ENCODE results near the gene SWSAP1.
"Not testable (repeated sequence)": the region's sequence is repeated elsewhere in the genome, so short reads cannot be mapped to it uniquely, and the experiment has no call there.

The SWSAP1 gene, protein sequence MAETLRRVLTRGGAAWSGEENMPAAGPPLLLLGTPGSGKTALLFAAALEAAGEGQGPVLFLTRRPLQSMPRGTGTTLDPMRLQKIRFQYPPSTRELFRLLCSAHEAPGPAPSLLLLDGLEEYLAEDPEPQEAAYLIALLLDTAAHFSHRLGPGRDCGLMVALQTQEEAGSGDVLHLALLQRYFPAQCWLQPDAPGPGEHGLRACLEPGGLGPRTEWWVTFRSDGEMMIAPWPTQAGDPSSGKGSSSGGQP

DNA sequence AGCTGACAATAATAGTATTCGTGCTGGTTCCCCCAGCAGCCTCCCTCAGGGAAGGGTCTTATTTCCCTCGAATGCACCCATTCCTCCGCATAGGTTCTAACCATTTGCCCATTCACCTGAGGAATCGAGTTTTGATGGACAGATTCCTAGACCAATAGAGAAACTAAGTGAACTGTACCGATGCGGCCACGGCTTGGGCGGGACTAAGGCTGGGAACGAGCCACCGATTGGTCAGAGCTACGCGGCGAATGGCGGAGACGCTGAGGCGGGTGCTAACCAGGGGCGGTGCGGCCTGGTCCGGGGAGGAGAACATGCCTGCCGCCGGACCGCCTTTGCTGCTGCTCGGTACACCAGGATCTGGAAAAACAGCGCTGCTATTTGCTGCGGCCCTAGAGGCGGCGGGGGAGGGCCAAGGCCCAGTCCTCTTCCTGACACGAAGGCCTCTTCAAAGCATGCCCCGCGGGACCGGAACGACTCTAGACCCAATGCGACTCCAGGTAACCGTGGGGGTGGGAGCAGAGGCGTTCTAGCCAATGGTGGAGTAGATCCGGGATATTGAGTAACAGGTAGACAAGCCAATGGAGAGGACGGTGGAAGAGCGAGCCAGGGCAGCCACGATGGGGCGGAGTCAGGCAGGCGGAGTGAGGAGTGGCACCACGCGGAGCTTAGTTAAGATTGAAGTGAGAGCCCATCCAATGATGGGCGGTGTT is at the start of gene SWSAP1:
TSS of gene SWSAP1 (plus strand) at position 234 of the 710 bp plus-strand sequence. CDS start at position 249, 15 bp downstream.
- peak; percentile 100 for DNase-seq (ENCODE audit: low read depth, low spot score)

DNA sequence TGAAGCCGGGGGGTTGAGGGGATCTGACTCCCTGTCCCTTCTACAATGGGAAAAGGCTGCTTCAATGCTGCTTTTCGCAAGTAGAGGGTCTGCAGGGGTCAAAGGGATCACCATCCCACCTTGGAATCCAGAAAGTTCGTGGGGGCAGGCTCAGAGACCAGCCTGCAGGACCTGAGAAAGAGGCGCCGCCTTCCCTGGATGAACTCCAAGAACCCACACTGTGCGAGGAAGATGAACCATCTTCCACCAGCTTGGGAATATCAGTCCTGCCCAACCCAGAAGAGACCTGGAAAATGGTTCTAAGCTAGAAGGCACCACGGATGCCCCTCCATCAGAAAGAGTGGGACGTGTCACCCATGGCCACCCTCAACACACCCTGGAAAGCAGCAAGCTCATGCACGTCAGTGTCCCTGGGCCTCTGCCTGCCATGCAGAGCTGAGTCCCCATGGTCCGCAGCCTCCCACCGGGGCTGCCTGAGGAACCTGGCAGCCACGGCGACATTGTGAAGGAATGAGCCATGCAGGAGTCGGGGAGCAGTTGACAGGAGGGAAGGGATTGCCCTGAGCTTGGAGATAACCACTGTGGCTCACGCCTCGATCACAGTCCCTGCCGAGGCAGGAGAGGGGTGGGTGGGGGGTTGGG is 49.6 kb upstream of the SWSAP1 start:
- DNase-seq (ENCODE audit: low read depth, low spot score), result peak; percentile 16

GRCh38 chr19:11325544-11325943 is 48.9 kb upstream of the SWSAP1 start:
- DNase-seq (ENCODE audit: low read depth, low spot score), result no peak

DNA sequence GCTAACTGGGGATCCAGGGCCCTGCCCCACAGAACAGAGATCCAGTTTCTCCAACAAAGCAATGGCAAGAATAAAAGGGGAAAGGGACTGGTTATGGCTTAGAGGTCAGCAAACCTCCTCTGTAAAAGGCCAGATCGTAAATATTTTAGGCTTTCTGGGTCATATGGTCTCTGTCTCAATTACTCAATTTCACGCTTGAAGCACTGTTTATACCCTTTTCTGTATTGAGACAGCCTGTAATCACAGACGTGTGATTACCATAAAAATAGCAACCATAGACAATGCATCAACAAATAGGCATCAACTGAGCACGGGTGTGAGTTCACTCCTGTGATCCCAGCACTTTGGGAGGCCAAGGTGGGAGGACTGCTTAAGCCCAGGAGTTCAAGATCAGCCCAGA is 44.3 kb upstream of the SWSAP1 start:
- no peak for DNase-seq (ENCODE audit: low read depth, low spot score)

DNA sequence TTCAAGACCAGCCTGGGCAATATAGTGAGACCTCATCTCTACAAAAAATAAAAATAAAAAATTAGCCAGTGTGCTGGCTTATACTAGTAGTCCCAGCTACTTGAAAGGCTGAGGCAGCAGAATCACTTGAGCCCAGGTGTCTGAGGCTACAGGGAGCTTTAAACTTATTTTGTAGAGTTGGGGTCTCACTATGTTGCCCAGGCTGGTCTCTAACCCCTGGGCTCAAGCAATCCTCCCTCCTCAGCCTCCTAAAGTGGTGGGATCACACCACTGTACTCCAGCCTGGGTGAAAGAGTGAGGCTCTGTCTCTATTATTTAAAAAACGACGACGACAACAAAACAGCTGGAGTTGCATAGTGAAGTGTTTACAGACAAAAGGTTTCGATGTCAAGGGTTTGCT is 43.0 kb upstream of the SWSAP1 start:
- DNase-seq (ENCODE audit: low read depth, low spot score), result no peak

DNA sequence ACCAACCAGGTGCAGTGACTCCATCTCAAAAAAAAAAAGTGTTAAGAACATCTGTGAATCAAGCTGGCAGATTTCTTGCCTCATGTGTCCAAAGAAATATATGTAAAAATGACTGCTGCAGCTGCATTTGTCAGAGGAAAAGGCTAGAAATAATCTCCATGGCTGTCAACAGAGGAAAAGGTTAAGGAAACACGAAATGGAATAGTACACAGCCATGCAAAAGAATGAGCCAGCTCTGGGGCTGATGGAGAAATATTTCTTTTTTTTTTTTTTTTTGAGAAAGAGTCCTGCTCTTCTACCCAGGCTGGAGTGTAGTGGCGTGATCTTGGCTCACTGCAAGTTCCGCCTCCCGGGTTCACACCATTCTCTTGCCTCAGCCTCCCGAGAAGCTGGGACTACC is 41.6 kb upstream of the SWSAP1 start:
- no peak for DNase-seq (ENCODE audit: low read depth, low spot score)

GRCh38 chr19:11333838-11334237 is 40.6 kb upstream of the SWSAP1 start:
- peak; percentile 23 for DNase-seq (ENCODE audit: low read depth, low spot score)

- no peak for DNase-seq (ENCODE audit: low read depth, low spot score)
Observed at GRCh38 chr19:11335449-11336146, 38.9 kb upstream of the SWSAP1 start.

- no peak for DNase-seq (ENCODE audit: low read depth, low spot score)
Observed at GRCh38 chr19:11337080-11337479, 37.4 kb upstream of the SWSAP1 start.

GRCh38 chr19:11338121-11338520 is 36.3 kb upstream of the SWSAP1 start:
- no peak for DNase-seq (ENCODE audit: low read depth, low spot score)

- DNase-seq (ENCODE audit: low read depth, low spot score), result no peak
Observed at GRCh38 chr19:11338569-11339253, 35.8 kb upstream of the SWSAP1 start.

- peak; percentile 91 for DNase-seq (ENCODE audit: low read depth, low spot score)
Observed at GRCh38 chr19:11339254-11340098, 35.0 kb upstream of the SWSAP1 start, which contains the start of gene RAB3D. TSS of gene RAB3D (minus strand) at chr19:11339657. CDS start at chr19:11337399, 2,258 bp downstream.

DNA sequence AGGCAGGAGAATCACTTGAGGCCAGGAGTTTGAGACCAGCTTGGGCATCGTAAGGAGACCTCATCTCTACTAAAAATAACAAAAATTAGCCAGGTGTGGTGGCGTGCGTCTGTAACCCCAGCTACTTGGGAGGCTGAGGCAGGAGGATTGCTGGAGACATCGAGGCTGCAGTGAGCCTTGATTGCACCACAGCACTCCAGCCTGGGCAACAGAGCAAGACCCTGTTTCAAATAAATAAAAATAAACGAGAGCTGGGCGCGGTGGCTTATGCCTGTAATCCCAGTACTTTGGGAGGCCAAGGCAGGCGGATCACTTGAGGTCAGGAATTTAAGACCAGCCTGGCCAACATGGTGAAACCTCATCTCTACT is 34.4 kb upstream of the SWSAP1 start:
- not testable (repeated sequence) for DNase-seq (ENCODE audit: low read depth, low spot score)

DNA sequence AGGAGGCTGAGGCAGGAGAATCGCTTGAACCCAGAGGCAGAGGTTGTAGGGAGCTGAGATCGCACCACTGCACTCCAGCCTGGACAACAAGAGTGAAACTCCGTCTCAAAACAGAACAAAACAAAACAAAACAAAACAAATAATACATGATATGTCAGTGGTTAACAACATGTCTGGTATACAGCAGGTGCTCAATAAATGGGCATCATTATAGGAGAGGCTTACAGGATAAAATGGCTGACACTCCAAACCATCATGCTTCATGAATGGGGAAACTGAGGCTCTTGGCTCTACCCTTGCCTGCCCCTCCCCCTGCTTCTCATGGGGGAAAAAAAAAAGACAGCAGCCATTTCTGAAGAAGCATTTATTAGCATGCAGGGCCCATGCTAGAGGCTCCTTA is 32.0 kb upstream of the SWSAP1 start:
- no peak for DNase-seq (ENCODE audit: low read depth, low spot score)

GRCh38 chr19:11345122-11345803 is 29.2 kb upstream of the SWSAP1 start:
- DNase-seq (ENCODE audit: low read depth, low spot score), result no peak

GRCh38 chr19:11346104-11346940 is 28.1 kb upstream of the SWSAP1 start, which contains the start of the genes CCDC159 and TMEM205:
TSS of gene CCDC159 (plus strand) at chr19:11346519. CDS start at chr19:11346607, 88 bp downstream.
TSS of gene TMEM205 (minus strand) at chr19:11346268. CDS start at chr19:11345619, 649 bp downstream.
- peak; percentile 99 for DNase-seq (ENCODE audit: low read depth, low spot score)

GRCh38 chr19:11347546-11348039 is 26.9 kb upstream of the SWSAP1 start:
- DNase-seq (ENCODE audit: low read depth, low spot score), result no peak

- no peak for DNase-seq (ENCODE audit: low read depth, low spot score)
Observed at GRCh38 chr19:11349171-11349570, 25.3 kb upstream of the SWSAP1 start.

DNA sequence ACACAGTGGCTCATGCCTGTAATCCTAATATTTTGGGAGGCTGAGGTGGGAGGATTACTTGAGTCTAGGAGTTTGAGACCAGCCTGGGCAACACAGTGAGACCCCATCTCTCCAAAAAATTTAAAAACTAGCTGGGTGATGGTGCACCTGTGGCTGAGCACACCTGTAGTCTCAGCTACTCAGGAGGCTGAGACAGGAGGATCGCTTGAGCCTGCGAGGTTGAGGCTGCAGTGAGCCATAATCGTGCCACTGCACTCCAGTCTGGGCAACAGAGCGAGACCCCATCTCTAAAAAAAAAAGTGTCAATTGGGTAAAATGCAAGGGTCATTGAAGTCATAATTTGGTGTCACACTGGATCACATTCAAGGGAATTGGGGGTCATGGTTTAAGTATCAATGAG is 20.4 kb upstream of the SWSAP1 start:
- not testable (repeated sequence) for DNase-seq (ENCODE audit: low read depth, low spot score)
